Stimulated activated CD4-positive, alpha-beta T cell treated with anti-CD3 and anti-CD28 coated beads, TNF-alpha, amount 100 ng/mL, for 4 hours (primary cell): ENCODE measurements around the gene ATP2B2.

ENCODE experiments used
- DNase-seq, 3 experiments: peaks; one replicate each; pipeline ENCODE4 v3.0.0-alpha.2; 2020; ENCODE audit warnings: low read depth in 3 of 3

The ATP2B2 gene

GRCh38 chr3:10363935-10364334 is 141.5 kb downstream of the ATP2B2 start:
- DNase-seq = no peak

DNA sequence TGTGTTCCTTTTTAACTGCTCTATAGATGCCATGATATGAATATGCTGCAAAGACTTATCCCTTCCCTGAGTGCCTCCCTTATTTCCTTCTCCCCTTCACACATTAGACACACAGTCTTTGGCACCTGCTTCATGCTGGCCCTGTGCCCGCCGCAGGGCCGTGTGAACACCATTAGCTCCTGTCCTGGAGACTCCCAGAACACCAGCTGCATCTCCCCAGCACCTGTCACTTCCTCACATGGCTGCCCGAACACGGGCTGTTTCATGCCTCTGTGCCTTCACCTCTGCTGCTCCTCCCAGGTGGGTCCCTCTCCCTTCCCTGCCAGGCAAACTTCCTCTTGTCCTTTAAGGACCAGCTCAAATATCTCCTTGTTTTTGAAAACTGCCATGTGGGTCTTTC is 144.0 kb downstream of the ATP2B2 start:
- DNase-seq = no peak

- no peak for DNase-seq
These were observed 144.9 kb downstream of the ATP2B2 start for GRCh38 chr3:10360478-10360877.

GRCh38 chr3:10359761-10360161 is 145.6 kb downstream of the ATP2B2 start:
- DNase-seq = no peak

- no peak for DNase-seq
These were observed 146.9 kb downstream of the ATP2B2 start for GRCh38 chr3:10358309-10358980.

DNA sequence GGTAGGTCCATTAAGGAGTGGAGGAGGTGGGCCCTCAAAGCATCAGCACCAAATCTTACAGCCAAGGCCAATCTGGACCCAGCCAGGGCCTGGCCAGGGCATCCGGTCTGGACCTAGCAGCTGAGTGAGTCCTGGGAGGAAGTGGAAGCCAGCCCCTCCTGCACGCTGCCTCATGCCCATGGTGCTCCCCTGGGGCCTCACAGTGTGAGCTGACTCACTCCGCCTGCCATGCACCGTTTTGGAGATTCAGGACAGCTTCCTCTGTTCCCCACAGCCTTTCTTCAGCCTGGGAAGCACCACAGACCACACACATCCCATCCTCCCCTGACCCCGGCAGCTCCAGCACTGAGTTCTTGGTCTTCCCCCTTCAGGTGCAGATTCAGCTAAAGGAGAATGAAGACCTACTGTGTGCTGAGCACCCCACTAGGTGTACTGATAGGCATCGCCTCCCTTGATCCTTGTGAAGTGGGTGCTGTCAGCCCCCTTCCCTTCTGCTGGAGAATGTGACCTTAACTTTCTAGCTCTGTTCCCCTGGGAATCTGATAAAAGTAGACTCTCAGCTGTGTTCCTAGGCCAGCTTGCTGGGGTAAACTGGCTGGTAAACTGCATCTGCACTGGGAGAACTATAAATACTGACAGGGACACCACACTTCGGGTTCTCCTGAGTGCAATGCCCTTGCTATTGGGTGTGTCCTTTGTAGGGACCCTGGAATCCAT is 147.6 kb downstream of the ATP2B2 start:
- DNase-seq = no peak

- DNase-seq = no peak
These were observed 148.3 kb downstream of the ATP2B2 start for GRCh38 chr3:10357095-10357494.

DNA sequence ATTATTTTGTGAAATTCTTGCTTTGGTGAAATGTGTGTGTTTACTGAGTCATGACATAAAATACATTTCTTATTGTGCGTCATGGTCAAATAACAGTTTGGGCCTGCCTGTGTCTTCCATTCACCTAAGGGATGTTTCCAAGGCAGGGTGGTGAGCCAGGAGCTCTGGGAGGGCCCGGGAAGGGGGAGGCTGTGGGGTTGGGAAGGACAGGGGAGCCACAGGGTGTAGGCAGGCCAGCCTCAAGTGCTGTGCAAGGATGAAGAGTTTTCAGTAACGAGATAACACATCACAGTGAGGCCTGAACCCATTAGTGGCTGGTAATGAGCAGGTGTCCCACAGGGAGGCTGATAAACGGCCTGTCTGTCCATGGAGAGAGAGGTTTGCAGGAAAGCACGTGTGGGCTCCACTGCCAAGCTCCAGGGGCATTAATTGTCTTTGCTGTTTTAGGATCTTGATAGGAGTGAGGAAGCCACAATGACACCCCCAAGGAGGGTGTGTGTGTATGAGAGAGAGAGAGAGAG is 148.9 kb downstream of the ATP2B2 start:
- DNase-seq = no peak

DNA sequence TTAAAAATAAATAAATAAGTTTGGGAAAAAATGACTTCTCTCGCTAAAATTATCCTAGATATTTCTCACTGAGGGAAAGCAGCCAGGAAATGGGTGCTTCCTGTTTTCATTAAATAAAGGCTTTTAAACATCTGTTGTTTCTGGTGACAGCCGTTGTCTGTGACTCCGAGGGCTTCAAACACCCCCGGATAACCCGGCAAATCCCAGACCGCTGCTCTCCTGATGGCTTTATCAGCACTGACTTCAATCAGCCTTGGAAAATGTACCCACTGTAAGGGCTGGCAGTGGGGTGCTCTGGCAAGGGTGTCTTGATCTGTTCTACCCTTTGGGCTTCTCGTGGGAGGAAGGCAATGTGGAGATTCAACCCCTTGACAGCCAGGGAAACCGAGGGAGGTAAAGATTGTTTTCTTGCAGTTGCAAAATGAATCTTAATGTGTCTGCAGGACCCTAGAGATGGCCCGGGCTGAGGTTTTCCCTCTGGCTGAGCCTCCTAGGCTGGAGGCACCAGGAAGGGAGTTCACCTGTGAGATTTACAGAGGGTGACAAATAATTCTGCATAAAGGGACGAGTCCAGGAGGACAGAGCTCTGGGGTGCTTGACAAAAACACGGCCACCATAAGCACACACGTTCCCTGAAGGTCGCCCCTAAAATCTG is 150.9 kb downstream of the ATP2B2 start:
- no peak for DNase-seq

- DNase-seq = no peak
These were observed 151.6 kb downstream of the ATP2B2 start for GRCh38 chr3:10353661-10354360.

DNA sequence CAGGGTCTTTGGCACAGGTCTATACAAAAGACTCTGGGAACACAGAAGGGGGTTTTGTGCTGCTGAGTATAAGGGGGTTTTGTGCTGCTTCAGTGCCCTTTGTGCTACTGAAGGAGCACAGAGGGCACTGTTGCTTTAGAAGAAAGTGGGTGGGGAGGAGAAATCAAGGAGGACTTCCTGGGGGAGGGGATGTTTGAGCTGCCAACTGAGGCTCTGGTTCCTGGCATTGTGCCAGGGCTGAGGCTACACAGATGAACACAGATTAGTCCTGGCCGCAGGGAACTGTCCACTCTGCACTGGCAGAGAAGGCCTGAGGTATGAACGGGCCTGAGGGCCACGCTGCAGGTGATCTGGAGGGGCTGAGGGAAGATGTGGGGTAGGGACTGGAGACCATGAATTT is 152.2 kb downstream of the ATP2B2 start:
- DNase-seq = no peak

DNA sequence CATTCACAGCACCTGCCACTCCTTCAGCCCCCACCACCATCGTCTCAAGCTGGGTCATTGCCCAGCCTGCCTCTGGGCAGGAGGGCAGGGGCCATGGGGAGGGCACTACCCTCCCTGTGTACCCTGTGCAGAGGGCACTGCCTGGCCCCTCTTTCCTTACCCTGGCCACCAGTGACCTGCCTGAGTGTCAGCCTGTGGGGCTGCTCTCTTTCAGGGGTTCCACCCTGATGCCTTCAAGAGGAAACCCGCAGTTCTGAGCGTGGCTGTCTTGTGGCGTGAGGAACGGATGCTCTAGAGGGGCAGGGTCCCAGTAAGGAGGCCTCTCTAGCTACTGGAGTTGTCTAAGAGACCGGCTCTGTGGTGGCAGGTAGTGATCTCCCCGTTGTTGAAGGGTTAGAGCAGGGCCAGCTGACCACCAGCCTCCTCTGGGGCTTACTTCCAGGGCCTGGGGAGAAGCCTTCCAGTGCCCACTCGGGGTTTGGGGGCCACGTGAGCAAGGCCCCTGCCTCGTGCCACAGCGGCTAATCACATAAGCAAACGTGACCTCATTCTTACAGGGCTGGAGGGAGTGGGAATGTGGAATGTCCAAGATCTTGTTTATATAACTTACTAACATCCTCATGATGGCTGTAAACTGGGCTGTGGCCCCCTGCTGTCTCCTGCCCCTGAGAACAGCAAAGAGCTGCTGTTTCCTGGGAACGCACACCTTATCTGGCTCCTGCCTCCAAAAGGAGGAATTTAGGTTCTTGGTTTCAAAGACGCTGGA is 153.1 kb downstream of the ATP2B2 start:
- DNase-seq = no peak

GRCh38 chr3:10351013-10351735 is 154.2 kb downstream of the ATP2B2 start:
- DNase-seq = no peak

GRCh38 chr3:10350324-10350985 is 154.9 kb downstream of the ATP2B2 start:
- no peak for DNase-seq

- DNase-seq = no peak
These were observed 155.6 kb downstream of the ATP2B2 start for GRCh38 chr3:10349801-10350200.

- no peak for DNase-seq
These were observed 157.0 kb downstream of the ATP2B2 start for GRCh38 chr3:10348404-10348721.

DNA sequence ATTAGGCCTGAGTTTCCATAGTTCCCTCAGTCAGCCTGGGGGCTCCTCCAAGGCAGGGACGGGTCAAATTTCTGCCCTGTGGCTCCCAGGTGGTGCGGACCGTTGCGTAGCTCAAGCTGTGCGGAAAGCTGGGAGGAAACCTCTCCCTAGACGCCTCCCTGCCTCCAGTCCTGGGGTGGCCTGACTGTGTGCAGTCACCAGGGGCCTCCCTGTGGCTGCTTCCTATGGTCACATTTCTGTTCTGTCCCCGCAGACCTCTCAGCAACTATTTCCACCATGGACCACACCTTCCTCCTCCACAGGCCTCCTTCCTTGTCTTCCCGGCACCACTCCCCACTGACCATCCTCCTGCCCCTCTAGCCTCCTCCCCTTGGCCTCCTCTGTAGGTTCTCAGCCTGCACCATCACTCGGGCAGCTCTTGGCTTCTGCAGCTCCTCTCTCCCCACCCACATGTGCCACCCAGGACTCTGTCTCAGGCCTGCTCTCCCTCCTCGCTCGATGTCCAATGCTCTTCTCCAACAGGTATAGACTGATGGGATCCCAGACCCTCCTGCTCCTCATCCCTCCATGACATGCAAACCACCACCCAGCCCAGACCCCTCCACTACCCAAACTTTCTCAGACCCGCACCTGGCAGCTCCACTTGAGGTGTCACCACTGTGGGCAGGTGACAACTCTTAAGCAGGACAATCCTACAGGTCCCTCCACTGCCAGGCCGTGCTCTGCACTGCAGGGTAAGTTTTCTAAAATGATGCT is 157.6 kb downstream of the ATP2B2 start:
- DNase-seq = no peak

GRCh38 chr3:10345911-10346310 is 159.5 kb downstream of the ATP2B2 start:
- no peak for DNase-seq

DNA sequence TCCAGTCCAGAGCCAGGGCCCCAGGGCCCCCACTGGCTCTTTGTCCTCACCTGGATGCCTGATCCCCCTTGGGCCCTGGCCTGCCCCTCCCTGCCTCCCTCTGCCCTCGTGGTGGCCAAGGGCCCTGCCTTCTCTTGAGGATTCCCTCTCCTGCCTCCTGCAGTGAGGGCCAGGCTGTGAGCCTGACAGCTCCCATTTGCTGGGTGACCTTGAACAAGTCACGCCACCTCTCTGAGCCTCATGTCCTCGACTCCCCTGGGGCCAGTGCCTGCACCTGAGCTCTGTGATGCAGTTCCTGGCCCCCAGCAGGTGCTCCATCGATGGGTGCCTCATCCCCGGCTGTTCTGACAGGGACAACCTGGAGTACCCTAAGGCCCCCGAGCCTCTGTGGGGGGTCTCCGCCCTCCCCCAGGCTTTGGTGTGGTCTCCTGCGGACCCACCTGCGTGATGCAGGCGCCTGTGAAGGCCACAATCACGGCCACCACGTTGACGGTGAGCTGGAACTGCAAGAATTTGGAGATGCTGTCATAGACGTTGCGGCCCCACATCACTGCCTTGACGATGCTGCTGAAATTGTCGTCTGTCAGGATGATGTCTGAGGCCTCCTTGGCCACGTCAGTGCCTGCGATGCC is 160.3 kb downstream of the ATP2B2 start:
- no peak for DNase-seq
